A549 treated with Hydrocortisone at 1 μM for 4 hours (cell line): ENCODE data around the gene FHIP1A. TPM values are rescaled to one million over a fixed set of nuclear protein-coding genes. Genes with fewer than 3 reads are reported as not detected.

Experiments used
- total RNA-seq: library from RNA; stranded (reverse); fragments of 200-300 nt; extraction: Qiagen RNA extraction; gene quantifications from 5 replicates; pipeline ENCODE4 v1.2.3, GENCODE V29; 2022

Gene FHIP1A
- 0.05 to 0.64 TPM (median 0.17 TPM) in 5 replicates for total RNA-seq

DNA sequence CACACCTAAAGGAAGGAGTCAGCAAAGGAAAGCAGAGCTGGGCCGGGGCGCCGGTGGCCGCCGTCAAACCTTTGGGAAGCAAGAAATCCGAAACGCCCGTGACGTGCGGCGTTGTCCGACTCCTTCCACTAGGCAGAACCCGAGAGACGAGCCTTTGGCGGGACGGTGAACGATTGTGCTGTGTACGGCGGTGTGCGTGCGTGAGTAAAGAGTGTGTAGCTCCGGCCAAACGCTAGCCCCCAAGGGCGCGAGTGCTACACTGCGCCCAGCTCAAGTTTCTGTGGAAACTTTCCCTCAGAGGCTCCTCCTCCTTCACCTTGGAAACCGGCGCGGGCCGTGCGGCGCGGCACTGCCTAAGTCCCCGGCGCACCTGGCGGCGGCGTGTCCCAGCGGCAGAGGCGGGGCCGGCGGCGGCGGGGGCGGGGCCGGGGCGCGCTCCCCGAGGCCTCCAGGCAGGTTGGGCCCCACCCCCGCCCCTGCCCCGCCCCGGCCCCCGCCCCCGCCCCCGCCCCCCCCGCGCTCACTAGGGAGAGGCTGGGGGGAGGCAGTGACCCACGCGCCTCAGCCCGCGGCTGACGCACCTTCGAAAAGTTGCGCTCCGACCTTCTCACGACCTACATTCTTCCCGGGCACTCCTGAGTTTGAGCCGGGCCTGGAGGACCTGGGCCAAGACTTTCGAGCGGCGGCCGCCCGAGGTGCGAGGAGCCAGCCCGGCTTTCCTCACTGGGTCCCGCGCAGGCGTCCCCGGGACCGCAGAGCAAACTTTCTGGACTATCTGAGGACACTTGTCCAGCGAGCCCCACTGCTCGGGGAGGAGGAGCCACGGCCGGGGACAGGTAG lies at the start of gene FHIP1A:
Gene FHIP1A (plus strand): TSS at position 547 of the 840 bp plus-strand sequence. CDS start 157,084 bp downstream, outside the sequence.

Other genes with a start within 250 kb of the FHIP1A start
- not detected in 5 replicates for gene PRSS48, start 132.0 kb upstream of the FHIP1A start, total RNA-seq
- 21.7 to 25.8 TPM (median 23.5 TPM) in 5 replicates for gene SH3D19, start 83.6 kb upstream of the FHIP1A start, total RNA-seq